HL-60 (cell line): Measurements from ENCODE around the gene ROS1.

Experiments used
- DNase-seq, 2 experiments: peaks; one replicate each; pipeline ENCODE4 v3.0.0-alpha.2; 2010 to 2020; ENCODE audit warnings: low read depth in 1 of 2, low spot score in 1 of 2
- H3K27ac ChIP-seq: fragments of 250-450 bp; sonication (Bioruptor Pico); replicated peaks from 2 replicates; pipeline ENCODE4 v1.5.1; 2020; ENCODE audit warnings: mild to moderate bottlenecking, moderate library complexity
- H3K27me3 ChIP-seq: fragments of 250-450 bp; sonication (Bioruptor Pico); 2 replicates; pipeline ENCODE4 v1.5.1; 2021; ENCODE audit warnings: mild to moderate bottlenecking, moderate library complexity; ENCODE audit not compliant: insufficient read depth, poor library complexity, severe bottlenecking
- H3K4me3 ChIP-seq: replicated peaks from 2 replicates; pipeline ENCODE4 v1.5.1; 2011; ENCODE audit warnings: mild to moderate bottlenecking, control low read depth, low read length; ENCODE audit not compliant: insufficient read depth
- CTCF ChIP-seq: IDR thresholded peaks from one replicate; pipeline ENCODE4 v1.5.1; 2011; ENCODE audit warnings: low read length, control low read depth, inconsistent platforms; ENCODE audit not compliant: insufficient read depth
- GABPA ChIP-seq: IDR thresholded peaks from 2 replicates; pipeline ENCODE4 v1.6.1; 2012; ENCODE audit warnings: low read depth
- POLR2AphosphoS5 ChIP-seq: IDR thresholded peaks from 2 replicates; pipeline ENCODE4 v1.6.1; 2012; ENCODE audit warnings: low read depth
- REST ChIP-seq: IDR thresholded peaks from 2 replicates; pipeline ENCODE4 v1.6.1; 2012; ENCODE audit warnings: low read depth; ENCODE audit not compliant: insufficient replicate concordance
- SPI1 ChIP-seq: IDR thresholded peaks from 2 replicates; pipeline ENCODE4 v1.6.1; 2012; ENCODE audit warnings: low read depth, mild to moderate bottlenecking, borderline replicate concordance

ROS1 gene

GRCh38 chr6:117272032-117272866 is 153.5 kb downstream of the ROS1 start:
- H3K27me3 ChIP-seq = peaks cover 46% of the 10 kb centered on the region
- no peak for TF ChIP-seq CTCF
- no peak for TF ChIP-seq REST
- TF ChIP-seq GABPA = no peak
- TF ChIP-seq SPI1 = no peak
- no peak for TF ChIP-seq POLR2AphosphoS5
- DNase-seq = no peak
- H3K27ac ChIP-seq = no peak overlapping the region
- no peak overlapping the region for H3K4me3 ChIP-seq

GRCh38 chr6:117270843-117271507 is 154.8 kb downstream of the ROS1 start:
- TF ChIP-seq GABPA (no peak), POLR2AphosphoS5 (no peak), REST (no peak), SPI1 (no peak), CTCF (no peak)
- H3K27ac ChIP-seq = no peak overlapping the region
- no peak for DNase-seq
- H3K4me3 ChIP-seq = no peak overlapping the region
- H3K27me3 ChIP-seq = peaks cover 59% of the 10 kb centered on the region

GRCh38 chr6:117270055-117270842 is 155.5 kb downstream of the ROS1 start:
- TF ChIP-seq SPI1 (no peak), GABPA (no peak), POLR2AphosphoS5 (no peak), REST (no peak), CTCF (no peak)
- H3K27ac ChIP-seq = no peak overlapping the region
- no peak overlapping the region for H3K4me3 ChIP-seq
- peaks cover 63% of the 10 kb centered on the region for H3K27me3 ChIP-seq
- no peak for DNase-seq
